NCI-H2196 (cell line): ENCODE measurements around the gene DGUOK.
A peak's percentile ranks its signal among the peaks of the same experiment; 100 is the strongest.
"Not testable (repeated sequence)": the region's sequence is repeated elsewhere in the genome, so short reads cannot be mapped to it uniquely, and the experiment has no call there.

Source experiments
- DNase-seq: peaks from one replicate; lab custom pipeline; 2025; ENCODE audit not compliant: unreplicated experiment; lab: John Stamatoyannopoulos, UW

The DGUOK gene

GRCh38 chr2:73926493-73927327 is at the start of gene DGUOK:
Gene DGUOK, plus strand, starts transcription at chr2:73926880. Its CDS starts 31 bp downstream, at chr2:73926911.
- DNase-seq = peak; percentile 91

GRCh38 chr2:73877071-73877802 is 49.4 kb upstream of the DGUOK start:
- peak; percentile 35 for DNase-seq

- DNase-seq = not testable (repeated sequence)
Observed at GRCh38 chr2:73877984-73878383, 48.7 kb upstream of the DGUOK start.

GRCh38 chr2:73885406-73885805 is 41.3 kb upstream of the DGUOK start:
- no peak for DNase-seq

- no peak for DNase-seq
Observed at GRCh38 chr2:73886357-73886756, 40.3 kb upstream of the DGUOK start.

- not testable (repeated sequence) for DNase-seq
Observed at GRCh38 chr2:73887596-73888353, 38.9 kb upstream of the DGUOK start.

GRCh38 chr2:73888388-73888787 is 38.3 kb upstream of the DGUOK start:
- DNase-seq = no peak

- no peak for DNase-seq
Observed at GRCh38 chr2:73889206-73889605, 37.5 kb upstream of the DGUOK start.

GRCh38 chr2:73890301-73891092 is 36.2 kb upstream of the DGUOK start:
- no peak for DNase-seq

- DNase-seq = no peak
Observed at GRCh38 chr2:73891276-73891901, 35.3 kb upstream of the DGUOK start.

GRCh38 chr2:73892631-73893329 is 33.9 kb upstream of the DGUOK start, which contains the start of gene ACTG2:
Gene ACTG2, plus strand, starts transcription at chr2:73893008. Its CDS starts 8,304 bp downstream, at chr2:73901312.
- no peak for DNase-seq

- DNase-seq = no peak
Observed at GRCh38 chr2:73893764-73894474, 32.8 kb upstream of the DGUOK start.

- DNase-seq = no peak
Observed at GRCh38 chr2:73894475-73894850, 32.2 kb upstream of the DGUOK start.

- no peak for DNase-seq
Observed at GRCh38 chr2:73894877-73895276, 31.8 kb upstream of the DGUOK start.

- DNase-seq = no peak
Observed at GRCh38 chr2:73895473-73895872, 31.2 kb upstream of the DGUOK start.

GRCh38 chr2:73896362-73897239 is 30.1 kb upstream of the DGUOK start:
- no peak for DNase-seq

GRCh38 chr2:73897240-73897583 is 29.5 kb upstream of the DGUOK start:
- no peak for DNase-seq

- DNase-seq = no peak
Observed at GRCh38 chr2:73897934-73898333, 28.7 kb upstream of the DGUOK start.
